GM12873 (cell line): Measurements from ENCODE around the gene SLC32A1.

Experiments
- TF ChIP-seq, protein P1 (sequence below): IDR thresholded peaks from 2 replicates; pipeline ENCODE4 v1.5.1; 2012; ENCODE audit warnings: low read depth, mild to moderate bottlenecking, moderate library complexity, low read length, control low read depth; ENCODE audit not compliant: insufficient read depth; ENCODE audit errors: missing control alignments

The SLC32A1 gene

DNA sequence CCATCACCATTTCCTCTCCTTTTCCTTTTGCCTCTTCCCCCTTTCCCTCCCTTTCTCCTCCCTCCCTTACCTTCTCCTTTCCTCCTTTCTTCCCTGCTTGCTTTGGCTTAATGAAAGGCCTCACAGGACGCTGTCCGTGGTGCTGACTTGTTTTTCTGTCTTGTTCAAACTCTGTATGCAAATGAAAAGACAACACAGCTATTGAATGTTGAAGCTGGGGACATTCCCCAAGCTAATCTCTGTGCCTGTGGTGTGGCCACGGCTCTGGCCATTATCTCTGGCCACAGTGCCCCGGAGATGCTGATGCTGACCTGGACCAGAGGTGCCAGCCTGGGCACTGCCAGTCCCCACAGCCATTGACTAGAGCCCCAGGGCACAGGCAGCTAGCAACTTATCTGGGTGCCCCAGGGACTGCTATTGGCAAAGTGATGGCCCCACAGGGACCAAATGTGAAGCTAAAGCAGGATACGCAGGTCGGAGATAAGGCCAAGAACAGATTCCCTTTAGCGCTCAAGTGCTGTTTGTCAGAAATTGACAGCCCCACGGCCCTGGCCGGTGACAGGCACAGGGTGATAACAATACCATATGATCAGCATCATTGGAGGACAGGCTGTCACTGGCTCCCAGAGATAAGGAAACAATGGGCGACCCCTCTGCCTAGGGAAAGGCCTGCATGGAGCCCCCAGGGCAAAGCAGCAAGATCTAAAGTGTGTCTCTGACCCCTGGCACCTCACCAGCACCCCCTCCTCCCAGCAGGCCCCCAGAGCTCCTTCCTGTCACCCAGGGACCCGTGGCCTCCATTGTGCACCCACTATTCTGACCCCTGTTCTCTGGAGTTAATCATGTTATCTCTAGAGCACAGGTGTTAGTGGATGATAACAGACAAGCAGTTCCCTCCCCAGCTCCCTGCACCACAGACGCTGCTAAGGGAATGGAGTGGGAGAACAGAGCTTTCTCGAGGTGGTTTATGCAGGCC, 31.6 kb upstream of the SLC32A1 start:
- TF ChIP-seq, protein P1, sequence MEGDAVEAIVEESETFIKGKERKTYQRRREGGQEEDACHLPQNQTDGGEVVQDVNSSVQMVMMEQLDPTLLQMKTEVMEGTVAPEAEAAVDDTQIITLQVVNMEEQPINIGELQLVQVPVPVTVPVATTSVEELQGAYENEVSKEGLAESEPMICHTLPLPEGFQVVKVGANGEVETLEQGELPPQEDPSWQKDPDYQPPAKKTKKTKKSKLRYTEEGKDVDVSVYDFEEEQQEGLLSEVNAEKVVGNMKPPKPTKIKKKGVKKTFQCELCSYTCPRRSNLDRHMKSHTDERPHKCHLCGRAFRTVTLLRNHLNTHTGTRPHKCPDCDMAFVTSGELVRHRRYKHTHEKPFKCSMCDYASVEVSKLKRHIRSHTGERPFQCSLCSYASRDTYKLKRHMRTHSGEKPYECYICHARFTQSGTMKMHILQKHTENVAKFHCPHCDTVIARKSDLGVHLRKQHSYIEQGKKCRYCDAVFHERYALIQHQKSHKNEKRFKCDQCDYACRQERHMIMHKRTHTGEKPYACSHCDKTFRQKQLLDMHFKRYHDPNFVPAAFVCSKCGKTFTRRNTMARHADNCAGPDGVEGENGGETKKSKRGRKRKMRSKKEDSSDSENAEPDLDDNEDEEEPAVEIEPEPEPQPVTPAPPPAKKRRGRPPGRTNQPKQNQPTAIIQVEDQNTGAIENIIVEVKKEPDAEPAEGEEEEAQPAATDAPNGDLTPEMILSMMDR, result no peak

DNA sequence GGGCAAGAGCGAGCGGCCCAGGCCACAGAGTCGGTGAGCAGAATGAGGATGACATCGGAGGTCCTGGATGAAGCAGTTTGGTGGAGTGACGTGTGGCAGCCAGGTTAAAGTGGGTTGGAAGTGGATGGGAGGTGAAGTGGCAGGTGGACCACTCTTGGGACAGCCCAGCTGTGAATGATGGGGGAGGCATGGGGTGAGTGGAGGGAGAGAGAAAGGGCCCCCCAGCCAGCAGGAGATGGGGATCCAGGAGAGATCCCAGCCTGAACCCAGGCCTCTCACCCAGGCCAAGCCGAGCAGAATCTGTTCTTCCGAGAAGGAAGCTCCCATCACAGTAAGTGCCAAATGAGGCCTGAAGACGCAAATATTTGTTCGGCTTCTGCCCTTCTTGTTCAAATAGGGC, 27.0 kb upstream of the SLC32A1 start:
- TF ChIP-seq, protein P1, result no peak

DNA sequence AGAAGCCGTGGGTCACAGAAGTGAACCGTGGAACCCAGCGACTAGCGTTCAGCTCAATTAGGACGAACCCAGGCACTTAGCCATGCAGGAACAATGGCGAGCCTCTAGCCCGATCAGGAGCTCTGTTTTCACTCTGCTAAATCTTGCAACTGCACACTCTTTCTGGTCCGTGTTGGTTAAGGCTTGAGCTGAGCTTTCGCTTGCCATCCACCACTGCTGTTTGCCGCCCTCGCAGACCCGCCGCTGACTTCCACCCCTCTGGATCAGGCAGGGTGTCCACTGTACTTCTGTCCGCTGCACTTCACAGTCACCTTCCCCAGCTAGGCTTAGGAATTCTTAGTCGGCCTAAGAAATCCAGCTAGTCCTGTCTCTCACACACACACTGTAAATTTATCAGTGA, 25.7 kb upstream of the SLC32A1 start:
- TF ChIP-seq, protein P1, result no peak

DNA sequence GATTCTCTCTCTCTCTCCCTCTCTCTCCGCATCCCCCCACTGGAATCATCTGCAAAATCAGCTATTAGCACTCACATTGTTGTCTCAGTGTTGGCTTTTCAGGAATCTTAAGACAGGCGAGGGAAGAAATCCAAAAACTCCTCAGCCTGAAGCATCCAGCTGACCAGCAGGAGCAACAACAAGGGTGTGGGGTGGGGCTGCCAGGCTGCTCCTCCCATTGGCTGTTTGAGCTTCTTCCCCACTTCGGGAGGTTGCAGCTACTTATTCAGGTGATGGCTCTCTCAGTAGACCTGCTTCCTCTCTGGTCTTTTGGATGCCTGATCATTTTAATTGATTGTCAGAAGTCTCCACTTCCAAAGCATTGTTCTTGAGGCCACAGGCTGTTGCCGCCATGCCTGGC, 24.1 kb upstream of the SLC32A1 start:
- TF ChIP-seq, protein P1, result no peak

DNA sequence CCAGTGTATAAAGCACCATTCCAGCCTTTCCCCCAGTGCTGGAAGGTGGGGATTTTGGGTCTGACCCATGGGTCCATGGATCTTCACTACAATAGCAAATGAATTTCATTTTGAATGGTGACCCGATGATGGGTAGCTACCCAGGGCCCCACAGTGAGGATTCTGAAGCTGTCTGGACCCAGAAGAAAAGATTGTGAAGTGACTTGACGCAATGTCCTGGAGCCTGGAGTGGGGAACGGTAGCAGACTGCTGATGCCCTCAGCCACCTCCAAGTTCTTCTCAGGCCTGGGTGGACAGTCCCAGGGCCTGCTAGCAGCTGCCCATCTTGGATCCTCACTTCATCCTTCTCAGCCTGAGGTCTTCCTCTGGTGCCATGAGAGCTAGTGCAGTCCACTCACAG, 23.4 kb upstream of the SLC32A1 start:
- TF ChIP-seq, protein P1, result no peak

DNA sequence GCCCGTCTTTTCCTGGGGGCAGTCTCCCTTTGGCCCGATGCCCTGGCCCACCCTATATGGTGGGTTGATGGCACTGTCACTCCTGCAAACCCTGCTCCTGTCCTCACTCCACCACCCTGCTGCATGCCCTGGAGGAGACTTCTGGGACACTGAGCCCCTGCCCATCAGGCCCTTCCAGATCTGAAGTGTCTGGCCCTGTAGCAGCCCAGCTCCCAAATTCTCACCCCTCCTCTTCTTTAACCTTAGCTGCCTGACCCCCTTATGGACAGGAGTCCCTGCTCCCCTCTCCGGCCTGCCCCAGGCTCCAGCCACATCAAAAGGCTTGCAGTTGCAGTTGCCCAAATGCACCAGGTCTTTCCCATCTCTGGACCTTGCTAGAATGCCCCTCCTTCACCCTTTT, 20.8 kb upstream of the SLC32A1 start:
- TF ChIP-seq, protein P1, result no peak

DNA sequence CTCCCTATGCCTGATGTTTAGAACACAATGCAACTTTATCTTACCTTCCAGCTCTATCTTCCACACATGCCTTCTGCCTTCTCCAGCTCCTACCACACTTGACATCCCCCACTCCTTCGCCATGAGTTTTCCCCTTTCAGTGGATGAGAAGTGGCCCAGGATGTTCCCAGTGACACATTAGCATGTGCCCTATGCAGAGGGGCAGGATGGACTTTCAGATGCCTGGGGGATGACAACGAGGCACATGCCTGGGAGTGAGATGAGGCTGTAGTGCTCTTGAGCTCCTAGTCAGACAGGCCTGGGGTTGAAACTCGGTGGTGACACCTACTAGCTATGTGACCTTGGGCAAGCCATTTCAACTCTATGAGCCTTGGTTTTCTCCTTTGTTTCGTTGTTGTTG, 20.1 kb upstream of the SLC32A1 start:
- TF ChIP-seq, protein P1, result no peak
